GM12801 (cell line): ENCODE results near the gene KRT76.

Experiments used
- CTCF ChIP-seq: IDR thresholded peaks from one replicate; pipeline ENCODE4 v1.5.1; 2011; ENCODE audit warnings: control low read depth; ENCODE audit not compliant: insufficient read length; ENCODE audit errors: extremely low read depth

KRT76 gene

DNA sequence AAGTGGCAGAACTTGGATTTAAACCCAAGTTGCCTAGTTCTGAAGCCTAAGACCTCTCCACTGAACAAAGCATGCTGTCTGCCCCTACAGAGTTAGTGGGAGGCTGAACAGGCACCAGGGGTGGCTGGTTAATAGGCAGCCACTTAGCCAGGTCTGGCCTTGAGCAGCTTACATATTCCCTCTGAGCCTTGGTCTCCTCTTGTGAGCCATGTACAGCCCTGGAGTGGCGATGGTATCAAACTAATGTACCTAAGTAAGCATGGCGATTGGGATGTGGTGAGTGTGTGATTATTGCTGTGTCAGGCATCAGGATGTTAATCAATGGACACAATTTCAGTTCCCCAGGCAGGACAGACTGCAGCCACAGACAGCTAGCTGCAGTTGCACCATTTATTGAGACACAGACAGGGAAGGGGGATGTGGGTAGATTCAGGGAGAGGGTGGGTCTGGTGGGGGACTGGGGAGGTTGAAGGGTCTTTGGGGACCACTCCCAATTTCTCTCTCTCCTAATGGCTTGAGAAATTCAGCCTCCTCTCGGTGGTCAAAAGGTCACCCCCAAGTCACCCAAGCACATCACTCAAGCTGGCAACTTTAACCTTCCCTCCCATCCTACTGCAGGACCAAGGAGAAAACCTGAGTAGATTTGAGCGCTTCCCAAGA is 44.1 kb upstream of the KRT76 start:
- no peak for TF ChIP-seq CTCF

DNA sequence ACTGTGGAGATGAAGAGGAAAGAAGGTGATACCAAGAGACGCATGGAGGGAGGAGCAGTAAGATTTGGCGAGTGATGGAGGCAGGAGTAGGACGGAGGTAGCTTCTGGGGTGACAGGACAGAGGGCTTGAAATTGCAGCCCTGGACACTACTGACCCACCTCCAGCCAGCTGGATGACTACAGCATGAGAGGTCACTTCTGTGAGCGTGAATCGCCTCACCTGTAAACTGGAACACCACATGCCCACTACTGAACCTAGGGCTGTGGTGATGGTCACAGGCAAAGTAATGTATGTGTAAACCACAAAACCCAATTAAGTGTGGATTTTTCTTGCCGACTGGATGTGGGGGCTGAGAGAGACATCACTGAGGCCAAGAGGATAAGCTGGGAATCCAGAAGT is 43.4 kb upstream of the KRT76 start:
- no peak for TF ChIP-seq CTCF

- no peak for TF ChIP-seq CTCF
These were observed 42.8 kb upstream of the KRT76 start for GRCh38 chr12:52819731-52820510.

DNA sequence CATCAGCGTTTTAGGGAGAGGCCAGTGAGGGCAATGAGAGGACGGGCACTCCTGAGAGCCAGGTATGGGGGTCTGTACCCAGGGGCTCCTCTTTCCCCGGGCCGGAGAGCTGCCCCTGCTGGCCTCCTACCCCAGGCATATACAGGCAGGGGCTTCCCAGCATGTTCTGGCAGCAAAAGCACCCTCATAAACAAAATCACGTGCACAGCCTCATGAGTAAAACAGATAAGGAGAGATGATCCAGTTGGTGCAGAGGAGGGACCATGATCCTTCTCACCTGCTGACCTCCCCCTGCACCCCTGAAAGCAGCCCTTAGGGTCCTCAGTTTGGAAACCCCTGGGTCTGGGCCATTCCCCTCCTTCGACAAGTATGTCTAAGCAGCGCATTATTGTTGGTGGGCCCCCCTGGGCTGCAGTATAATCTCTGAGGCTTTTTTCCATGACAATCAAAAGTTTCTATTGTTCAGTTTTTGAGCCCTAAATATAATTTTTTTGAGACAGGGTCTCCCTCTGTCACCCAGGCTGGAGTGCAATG is 41.8 kb upstream of the KRT76 start:
- no peak for TF ChIP-seq CTCF

DNA sequence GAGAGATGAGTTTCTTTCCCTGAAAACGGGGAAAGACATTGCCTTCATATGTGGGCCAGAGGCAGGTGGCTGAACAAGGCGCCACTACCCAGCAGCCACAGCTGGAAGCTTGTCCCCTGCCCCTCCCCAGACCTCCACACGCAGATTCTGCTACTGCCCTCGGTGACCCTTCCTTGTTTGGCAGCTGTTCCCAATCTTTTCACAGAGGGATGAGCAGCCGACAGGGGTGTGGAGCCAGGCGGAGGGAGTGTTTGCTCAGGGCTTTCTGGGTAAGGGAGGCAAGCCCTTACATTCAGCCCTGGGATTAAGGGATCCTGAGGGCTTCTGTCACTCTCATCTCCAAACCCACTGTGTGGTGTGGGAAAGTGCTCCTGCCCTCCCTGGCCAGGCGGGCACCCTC is 41.2 kb upstream of the KRT76 start:
- TF ChIP-seq CTCF: no peak

- no peak for TF ChIP-seq CTCF
These were observed 40.6 kb upstream of the KRT76 start for GRCh38 chr12:52817699-52818238.

- TF ChIP-seq CTCF: no peak
These were observed 40.0 kb upstream of the KRT76 start for GRCh38 chr12:52817003-52817698.
